Stromal cell of bone marrow (primary cell): Measurements from ENCODE around the gene WHRN.
A peak's percentile ranks its signal among the peaks of the same experiment; 100 is the strongest.

Experiments used
- DNase-seq: peaks from one replicate; pipeline ENCODE4 v3.0.0-alpha.2; 2012; ENCODE audit warnings: low read depth

The WHRN gene

GRCh38 chr9:114378016-114378415 is 127.3 kb downstream of the WHRN start:
- DNase-seq = no peak

DNA sequence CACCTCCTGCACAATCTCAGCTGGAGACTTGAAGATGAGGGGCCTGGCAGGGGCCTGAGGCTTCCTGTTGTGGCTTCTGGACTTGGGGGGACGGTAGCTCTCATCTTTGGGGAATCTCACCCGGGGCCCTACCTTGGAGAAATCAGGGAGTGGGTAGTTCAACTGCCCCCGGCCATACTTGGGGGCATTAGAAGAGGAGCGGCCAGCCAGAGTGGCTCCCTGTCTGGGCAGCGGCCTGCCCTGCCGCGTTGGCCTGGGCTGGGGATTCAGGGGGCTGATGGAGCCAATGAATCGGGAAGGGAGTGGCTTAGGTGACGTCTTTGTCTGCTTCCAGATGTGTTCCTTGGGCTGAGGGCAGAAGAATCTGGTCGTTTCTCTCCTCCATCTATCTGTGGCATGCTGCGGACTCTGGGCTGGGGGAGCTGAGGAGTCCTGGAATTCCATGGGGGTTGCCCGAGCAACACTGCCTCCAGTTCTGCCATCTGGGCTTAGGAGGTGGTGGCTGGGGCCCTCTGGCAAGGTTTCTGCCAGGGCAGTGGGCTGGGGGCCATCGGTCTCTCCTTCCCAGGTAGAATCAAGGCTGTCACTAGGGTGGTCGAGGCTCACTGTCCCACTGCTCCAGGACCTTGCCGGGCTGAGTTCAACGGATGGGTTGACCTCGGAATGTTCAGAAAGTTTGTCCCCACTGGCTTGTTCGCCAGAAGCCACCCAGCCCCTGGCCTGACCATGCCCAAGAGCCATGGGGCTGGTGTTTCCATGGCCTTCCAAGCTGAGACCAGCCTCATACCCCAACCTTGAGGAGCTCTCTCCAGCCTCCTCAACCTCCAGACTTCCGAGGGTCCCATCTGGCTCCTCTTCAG is 128.5 kb downstream of the WHRN start:
- DNase-seq = no peak

DNA sequence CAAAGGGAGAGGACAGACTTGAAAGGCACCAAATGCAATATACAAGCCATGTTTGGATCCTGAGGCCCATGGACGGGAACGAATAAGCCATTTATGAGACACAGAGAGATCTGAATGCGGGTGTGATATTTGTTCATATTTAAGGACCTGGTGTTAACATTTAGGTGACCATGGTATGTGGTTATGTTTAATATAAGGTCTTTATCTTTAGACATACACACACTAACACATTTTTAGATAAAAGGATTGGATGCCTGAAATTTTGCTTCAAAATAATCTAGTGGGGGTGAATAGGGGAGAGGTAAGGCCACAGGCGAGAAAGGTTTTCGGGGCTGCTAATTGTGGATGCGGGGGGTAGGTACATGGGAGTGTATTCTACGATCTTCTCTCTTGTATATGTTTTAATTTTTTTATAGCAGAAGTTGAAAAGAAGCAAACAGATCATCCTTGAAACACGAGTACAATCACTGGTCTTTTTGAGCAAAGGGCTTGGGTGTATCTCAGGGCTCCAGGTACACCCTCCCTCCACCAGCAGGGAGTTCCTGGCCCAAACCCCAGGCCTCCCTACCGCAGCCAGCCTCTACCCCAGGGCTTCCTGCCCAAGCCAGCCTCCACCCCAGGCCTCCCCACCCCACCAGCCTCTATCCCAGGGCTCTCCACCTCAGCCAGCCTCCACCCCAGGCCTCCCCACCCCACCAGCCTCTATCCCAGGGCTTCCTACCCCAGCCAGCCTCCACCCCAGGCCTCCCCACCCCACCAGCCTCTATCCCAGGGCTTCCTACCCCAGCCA is 129.7 kb downstream of the WHRN start:
- DNase-seq = no peak

DNA sequence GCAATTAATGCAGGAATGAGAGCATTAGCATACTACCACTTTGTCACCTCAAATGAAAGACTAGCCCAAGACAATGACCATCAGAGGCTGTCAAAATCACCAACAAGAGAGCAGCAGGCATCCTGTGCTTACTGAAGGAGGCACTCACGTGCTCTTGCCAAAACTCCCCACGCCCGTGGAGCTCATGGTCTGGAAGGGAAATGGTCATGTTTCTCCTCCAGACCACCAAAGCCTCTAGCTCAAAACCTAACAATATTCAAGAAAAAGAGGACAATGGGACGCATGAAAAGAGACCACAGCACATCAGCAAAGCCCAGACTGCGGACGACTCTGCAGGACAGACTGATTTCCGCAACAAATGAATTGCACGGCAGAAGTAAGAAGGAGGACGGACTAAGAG is 130.3 kb downstream of the WHRN start:
- DNase-seq = no peak

- no peak for DNase-seq
These were observed 131.1 kb downstream of the WHRN start for GRCh38 chr9:114373960-114374730.

DNA sequence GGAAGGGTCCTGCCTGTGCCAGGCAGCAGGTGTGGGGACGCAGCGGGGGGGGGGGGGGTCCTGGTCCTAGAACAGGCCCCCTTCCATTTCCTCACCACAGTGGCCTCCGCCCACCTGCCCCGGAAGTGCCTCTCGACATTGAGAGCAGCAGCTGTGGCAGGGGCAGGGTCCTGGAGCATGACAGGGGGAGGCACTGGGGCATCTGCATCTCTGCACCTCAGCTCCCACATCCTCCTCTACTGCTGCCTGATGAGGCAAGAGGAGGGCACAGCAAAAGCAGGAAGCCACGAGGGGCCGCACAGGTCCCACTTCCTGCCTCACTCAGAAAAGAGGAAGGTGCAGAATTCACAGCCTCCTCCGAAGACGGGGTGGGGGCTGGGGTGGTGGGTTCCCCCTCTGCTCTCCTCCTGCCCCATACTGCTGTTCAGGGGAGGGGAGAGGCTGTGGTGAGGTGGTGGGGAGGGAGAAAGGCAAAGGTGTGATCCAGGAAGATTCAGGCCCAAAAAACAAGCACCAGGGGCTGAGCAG is 132.3 kb downstream of the WHRN start:
- DNase-seq = no peak

DNA sequence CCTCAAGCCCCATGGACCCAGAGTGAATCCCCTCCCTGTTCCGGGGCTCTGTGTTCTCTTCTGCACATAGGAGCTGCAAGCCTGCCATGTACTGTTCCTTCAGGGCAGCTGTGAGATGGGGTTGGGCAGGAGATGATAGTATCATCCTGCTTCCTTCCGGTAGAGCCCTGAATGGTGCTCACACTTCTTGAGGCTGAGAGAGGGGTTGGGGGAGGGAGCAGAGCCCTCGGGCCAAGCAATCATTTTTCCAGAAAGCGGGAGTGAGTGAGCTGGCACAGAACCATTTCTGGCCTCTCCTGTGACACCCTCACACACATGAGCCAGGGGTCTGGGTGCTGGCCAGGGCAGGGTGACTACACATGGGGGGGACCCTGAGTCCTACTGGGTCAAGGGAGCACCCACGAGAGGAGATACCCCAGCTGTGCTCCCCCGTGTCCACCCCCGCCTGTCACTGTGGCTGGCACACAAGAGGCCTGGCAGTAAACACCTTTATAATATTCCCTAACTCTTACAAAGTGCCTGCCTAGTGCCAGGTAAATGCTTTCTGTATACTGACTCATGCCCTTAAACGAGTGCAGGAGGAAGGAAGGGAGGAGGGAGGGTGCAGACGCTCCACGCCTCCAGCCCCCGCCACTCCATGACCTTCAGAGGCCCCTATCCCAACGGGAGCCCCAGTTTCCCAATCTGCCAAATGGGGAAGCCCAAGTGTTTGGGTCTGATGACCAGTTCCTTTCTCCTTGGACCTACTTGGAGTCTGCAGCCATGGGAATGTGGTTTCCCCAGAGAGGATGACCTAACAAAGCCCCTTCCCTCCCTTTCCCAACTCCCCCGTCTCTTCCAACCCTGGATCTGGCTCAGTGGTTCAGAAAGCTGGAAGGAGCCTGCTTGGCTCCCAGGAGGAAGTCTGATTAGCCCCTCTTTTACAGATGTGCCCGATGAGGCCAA is 133.0 kb downstream of the WHRN start:
- no peak for DNase-seq

GRCh38 chr9:114371343-114371944 is 133.8 kb downstream of the WHRN start:
- DNase-seq = no peak

GRCh38 chr9:114370968-114371320 is 134.3 kb downstream of the WHRN start:
- DNase-seq = no peak

GRCh38 chr9:114370251-114370967 is 134.9 kb downstream of the WHRN start:
- DNase-seq = no peak

GRCh38 chr9:114369216-114370130 is 135.8 kb downstream of the WHRN start:
- DNase-seq = no peak

DNA sequence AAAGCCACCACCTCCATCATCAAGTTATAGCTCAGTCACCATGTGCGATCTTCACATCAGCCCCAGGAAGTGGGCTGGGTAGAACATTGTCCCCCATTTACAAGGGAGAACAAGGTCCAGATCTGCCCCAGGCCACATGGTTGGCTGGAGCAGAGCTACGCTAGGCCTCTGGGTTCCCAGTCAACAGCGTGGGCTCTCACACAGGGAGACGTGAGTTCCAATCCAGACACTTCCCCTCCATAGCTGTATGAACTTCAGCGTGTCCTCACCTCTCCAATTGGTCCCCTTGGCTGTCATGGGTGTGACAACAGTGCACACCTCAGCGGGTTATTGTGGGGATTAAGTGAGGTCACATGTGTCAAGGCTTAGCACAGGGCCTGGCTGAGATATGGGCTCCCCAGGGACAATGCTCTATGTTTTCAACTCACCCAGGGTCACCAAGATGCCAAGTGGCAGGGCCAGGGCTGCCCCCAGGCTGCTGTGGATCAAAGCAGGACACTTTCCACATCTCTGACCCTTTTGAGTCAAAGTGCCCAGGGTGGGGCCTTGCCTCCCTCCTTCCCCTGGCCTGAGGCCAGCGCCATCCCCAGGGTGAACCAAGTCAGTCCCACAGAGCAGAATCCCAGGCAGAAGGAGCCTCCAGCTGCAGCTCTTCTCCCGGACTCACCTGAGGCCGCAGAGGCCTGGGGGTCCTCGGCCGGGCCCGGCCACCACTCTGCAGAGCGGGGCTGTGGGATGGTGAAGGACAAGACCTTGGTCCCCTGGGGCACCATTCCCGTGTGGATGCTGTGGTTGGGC is 137.3 kb downstream of the WHRN start:
- no peak for DNase-seq

DNA sequence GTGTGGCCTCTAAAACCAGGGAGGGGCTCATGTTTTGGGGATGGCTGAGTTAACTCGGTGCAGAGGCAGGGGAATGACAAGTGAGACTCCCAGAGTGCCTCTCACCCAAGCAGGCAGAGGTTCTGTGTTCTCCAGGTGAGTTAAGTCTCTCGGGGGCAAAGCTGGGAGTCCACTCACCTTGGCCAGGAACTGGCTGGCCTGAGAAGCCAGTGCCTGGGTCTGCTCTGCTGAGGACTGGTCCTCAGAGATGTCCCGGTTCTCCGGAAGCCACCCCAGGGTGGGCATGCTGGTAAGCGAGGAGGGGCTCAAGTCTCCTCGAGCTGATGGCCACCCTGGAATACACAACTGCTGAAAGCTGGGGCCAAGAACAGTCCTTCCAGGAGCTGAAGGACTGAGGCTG is 137.9 kb downstream of the WHRN start:
- no peak for DNase-seq

DNA sequence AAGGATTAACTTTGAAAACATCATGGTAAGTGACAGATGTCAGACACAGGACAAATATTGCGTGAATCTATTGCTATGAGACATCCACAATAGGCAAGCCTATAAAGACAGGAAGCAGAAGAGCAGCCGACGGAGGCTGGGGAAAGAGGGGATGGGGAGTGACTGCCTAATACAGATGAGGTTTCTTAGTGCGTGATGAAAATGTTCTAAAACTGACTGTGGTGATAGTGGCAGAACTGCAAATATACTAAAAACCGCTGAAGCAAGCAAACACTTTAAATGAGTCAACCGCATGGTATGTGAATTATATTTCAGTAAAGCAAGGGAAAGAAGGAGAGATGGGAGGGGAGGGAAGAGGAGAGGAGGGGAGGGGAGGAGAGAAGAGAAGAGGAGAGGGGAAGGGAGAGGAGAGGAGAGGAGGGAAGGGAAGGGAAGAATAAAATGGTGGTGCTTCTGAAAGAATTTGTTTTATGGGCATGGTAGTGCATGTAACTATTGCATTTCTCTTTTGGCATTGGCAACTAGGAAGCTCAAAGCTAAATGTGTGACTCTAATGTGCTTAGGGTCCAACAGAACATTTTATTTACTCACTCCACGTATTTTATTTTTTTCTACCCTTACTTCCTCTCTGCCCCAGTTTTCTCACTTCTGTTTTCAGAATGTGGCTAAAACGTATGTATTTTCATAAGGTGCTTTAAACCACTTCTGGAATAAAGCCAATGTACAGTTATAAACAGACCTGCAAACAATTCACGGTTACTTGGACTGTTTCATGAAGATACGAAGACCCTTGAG is 138.7 kb downstream of the WHRN start:
- DNase-seq = peak; percentile 81

DNA sequence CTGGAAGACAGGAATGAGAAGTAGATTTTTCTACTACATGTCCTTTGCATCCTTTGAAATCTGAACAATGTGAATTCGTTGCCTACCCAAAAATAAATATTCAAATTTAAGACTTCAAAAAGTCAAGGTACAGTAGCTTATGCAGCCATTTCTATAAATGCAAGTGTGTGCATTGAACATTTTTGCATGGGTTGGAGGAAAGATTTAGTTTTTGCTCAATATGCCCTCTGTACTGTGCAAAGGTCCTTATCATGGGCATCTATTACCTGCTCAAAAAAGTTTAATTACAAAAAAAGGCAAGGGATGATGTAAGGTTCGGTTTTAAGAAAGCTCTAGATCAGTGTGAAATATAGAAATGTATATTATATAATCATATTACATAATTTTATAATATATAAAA is 140.1 kb downstream of the WHRN start:
- DNase-seq = no peak

DNA sequence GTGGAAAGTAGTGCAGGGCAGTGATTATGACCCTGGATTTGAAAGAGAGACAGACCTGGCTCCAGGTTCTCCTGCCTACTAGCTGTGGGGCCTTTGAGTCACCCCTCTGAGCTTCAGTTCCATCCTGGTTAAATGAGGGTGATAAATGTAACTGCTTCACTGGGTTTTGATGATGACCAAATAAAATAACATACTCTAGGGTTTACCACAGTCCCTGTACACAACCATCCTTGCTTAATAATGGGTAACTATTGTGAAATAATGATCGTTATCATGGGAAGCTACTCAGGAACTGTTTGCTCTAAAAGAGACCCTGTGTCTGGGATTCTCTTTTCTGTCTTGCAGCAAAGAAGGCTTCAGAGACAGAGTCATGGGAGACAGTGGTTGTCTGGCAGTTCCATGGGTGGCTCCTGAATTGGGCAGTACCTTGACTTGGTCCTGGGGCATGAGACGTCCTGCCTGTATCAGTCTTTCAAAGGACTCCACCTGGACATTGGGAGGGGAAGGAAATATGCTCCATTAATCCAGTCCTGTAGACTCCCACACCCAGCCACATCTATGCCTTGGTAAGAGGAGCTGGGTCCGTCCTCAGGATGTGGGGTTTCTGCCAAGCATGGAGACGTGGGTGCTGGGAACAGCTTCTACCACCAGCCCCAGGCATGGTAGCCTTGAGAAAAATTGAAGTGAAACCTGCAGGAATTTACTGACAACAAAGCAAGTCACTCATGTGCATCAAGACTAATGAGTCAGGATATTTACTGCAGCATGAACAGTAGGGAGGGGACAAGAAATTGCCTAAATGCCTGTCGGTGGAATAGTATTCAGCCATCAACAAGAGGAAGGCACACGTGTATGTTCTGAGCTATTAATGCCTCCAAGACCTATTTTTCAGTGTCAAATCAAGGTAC is 140.9 kb downstream of the WHRN start:
- DNase-seq = peak; percentile 63
